HG03432 (cell line): ENCODE results near the gene LHFPL3.
A peak's percentile ranks its signal among the peaks of the same experiment; 100 is the strongest.
"Not testable (repeated sequence)": the region's sequence is repeated elsewhere in the genome, so short reads cannot be mapped to it uniquely, and the experiment has no call there.

ENCODE experiments used
- ATAC-seq: cut with Tn5 transposase; IDR thresholded peaks from one replicate; pipeline ENCODE4 v1.9.1; 2021; ENCODE audit warnings: mild to moderate bottlenecking, moderate library complexity; ENCODE audit not compliant: unreplicated experiment

Gene LHFPL3

GRCh38 chr7:104923010-104923421 is 594.6 kb downstream of the LHFPL3 start:
- peak; percentile 97 for ATAC-seq

GRCh38 chr7:104926189-104926588 is 597.8 kb downstream of the LHFPL3 start:
- ATAC-seq = not testable (repeated sequence)

- no peak for ATAC-seq
Measured at GRCh38 chr7:104926601-104927041, 598.2 kb downstream of the LHFPL3 start.

GRCh38 chr7:104927055-104927454 is 598.7 kb downstream of the LHFPL3 start:
- no peak for ATAC-seq

- ATAC-seq = no peak
Measured at GRCh38 chr7:104928721-104929400, 600.5 kb downstream of the LHFPL3 start.

- no peak for ATAC-seq
Measured at GRCh38 chr7:104929921-104930320, 601.5 kb downstream of the LHFPL3 start.

- ATAC-seq = no peak
Measured at GRCh38 chr7:104931181-104931781, 602.9 kb downstream of the LHFPL3 start.

- ATAC-seq = no peak
Measured at GRCh38 chr7:104933022-104933421, 604.6 kb downstream of the LHFPL3 start.

- ATAC-seq = no peak
Measured at GRCh38 chr7:104933521-104933988, 605.2 kb downstream of the LHFPL3 start.

- no peak for ATAC-seq
Measured at GRCh38 chr7:104934665-104935064, 606.3 kb downstream of the LHFPL3 start.

- ATAC-seq = no peak
Measured at GRCh38 chr7:104935276-104935675, 606.9 kb downstream of the LHFPL3 start.

- no peak for ATAC-seq
Measured at GRCh38 chr7:104936546-104936945, 608.1 kb downstream of the LHFPL3 start.

GRCh38 chr7:104937489-104937888 is 609.1 kb downstream of the LHFPL3 start:
- ATAC-seq = not testable (repeated sequence)

GRCh38 chr7:104938741-104939390 is 610.5 kb downstream of the LHFPL3 start:
- no peak for ATAC-seq

- no peak for ATAC-seq
Measured at GRCh38 chr7:104940023-104940710, 611.8 kb downstream of the LHFPL3 start.

- peak; percentile 64 for ATAC-seq
Measured at GRCh38 chr7:104943502-104944343, 615.3 kb downstream of the LHFPL3 start.

GRCh38 chr7:104945599-104945956 is 617.2 kb downstream of the LHFPL3 start:
- no peak for ATAC-seq

- ATAC-seq = no peak
Measured at GRCh38 chr7:104946338-104946737, 617.9 kb downstream of the LHFPL3 start.

GRCh38 chr7:104950006-104950405 is 621.6 kb downstream of the LHFPL3 start:
- no peak for ATAC-seq

- ATAC-seq = no peak
Measured at GRCh38 chr7:104950754-104951153, 622.4 kb downstream of the LHFPL3 start.

- no peak for ATAC-seq
Measured at GRCh38 chr7:104951546-104951945, 623.1 kb downstream of the LHFPL3 start.
